MM.1S (cell line): ENCODE data around the gene GORASP1.

ENCODE experiments used
- DNase-seq: peaks from one replicate; pipeline ENCODE4 v3.0.0-alpha.2; 2015
- H2AFZ ChIP-seq: fragments of 300-600 bp; sonication (generic); 2 replicates; pipeline ENCODE4 v1.6.0; 2016; ENCODE audit warnings: antibody characterized with exemption, low read length
- H3F3A ChIP-seq: fragments of 300-600 bp; sonication (generic); 2 replicates; pipeline ENCODE4 v1.6.1; 2016; ENCODE audit warnings: mild to moderate bottlenecking, antibody characterized with exemption, low read length, moderate library complexity, mixed read lengths; ENCODE audit not compliant: insufficient read depth
- H3K27ac ChIP-seq: fragments of 300-600 bp; sonication (generic); 2 replicates; pipeline ENCODE4 v1.5.1; 2016; ENCODE audit warnings: mild to moderate bottlenecking, low read length
- H3K27me3 ChIP-seq: fragments of 300-600 bp; sonication (generic); replicated peaks from 2 replicates; pipeline ENCODE4 v1.6.0; 2016; ENCODE audit warnings: low read length; ENCODE audit not compliant: insufficient read depth
- H3K36me3 ChIP-seq: fragments of 300-600 bp; sonication (generic); replicated peaks from 2 replicates; pipeline ENCODE4 v1.6.1; 2016; ENCODE audit warnings: mild to moderate bottlenecking, low read length, mixed read lengths; ENCODE audit not compliant: insufficient read depth
- H3K4me1 ChIP-seq: fragments of 300-600 bp; sonication (generic); 2 replicates; pipeline ENCODE4 v1.6.1; 2016; ENCODE audit warnings: low read length, mixed read lengths
- H3K4me2 ChIP-seq: fragments of 300-600 bp; sonication (generic); 2 replicates; pipeline ENCODE4 v1.6.0; 2016; ENCODE audit warnings: low read depth, low read length
- H3K4me3 ChIP-seq: fragments of 300-600 bp; sonication (generic); 2 replicates; pipeline ENCODE4 v1.5.1; 2016; ENCODE audit warnings: low read length, mixed read lengths
- H3K79me2 ChIP-seq: fragments of 300-600 bp; sonication (generic); 2 replicates; pipeline ENCODE4 v1.6.1; 2016; ENCODE audit warnings: mixed run types, low read length, mixed read lengths
- H3K9ac ChIP-seq: fragments of 300-600 bp; sonication (generic); 2 replicates; pipeline ENCODE4 v1.6.1; 2016; ENCODE audit warnings: low read length, mixed read lengths
- H3K9me2 ChIP-seq: fragments of 300-600 bp; sonication (generic); replicated peaks from 2 replicates; pipeline ENCODE4 v1.6.1; 2016; ENCODE audit warnings: mild to moderate bottlenecking, low read length, mixed read lengths; ENCODE audit not compliant: insufficient read depth
- H3K9me3 ChIP-seq: fragments of 300-600 bp; sonication (generic); replicated peaks from 2 replicates; pipeline ENCODE4 v1.6.1; 2016; ENCODE audit warnings: mild to moderate bottlenecking, low read length, mixed read lengths; ENCODE audit not compliant: insufficient read depth
- H4K20me1 ChIP-seq: fragments of 300-600 bp; sonication (generic); 2 replicates; pipeline ENCODE4 v1.6.1; 2016; ENCODE audit warnings: mild to moderate bottlenecking, low read length, moderate library complexity, mixed read lengths; ENCODE audit not compliant: insufficient read depth
- CTCF ChIP-seq: fragments of 300-600 bp; sonication (generic); IDR thresholded peaks from 2 replicates; pipeline ENCODE4 v1.5.1; 2016; ENCODE audit warnings: antibody characterized with exemption, low read length, mixed read lengths
- EZH2 ChIP-seq: fragments of 300-600 bp; sonication (generic); optimal IDR thresholded peaks from 2 replicates; pipeline ENCODE3; 2017; ENCODE audit warnings: low read depth, mild to moderate bottlenecking, antibody characterized with exemption, low read length, mixed read lengths
- EZH2phosphoT487 ChIP-seq: fragments of 300-600 bp; sonication (generic); IDR thresholded peaks from 2 replicates; pipeline ENCODE4 v1.6.1; 2018; ENCODE audit warnings: antibody characterized with exemption, low read length

GORASP1 gene

DNA sequence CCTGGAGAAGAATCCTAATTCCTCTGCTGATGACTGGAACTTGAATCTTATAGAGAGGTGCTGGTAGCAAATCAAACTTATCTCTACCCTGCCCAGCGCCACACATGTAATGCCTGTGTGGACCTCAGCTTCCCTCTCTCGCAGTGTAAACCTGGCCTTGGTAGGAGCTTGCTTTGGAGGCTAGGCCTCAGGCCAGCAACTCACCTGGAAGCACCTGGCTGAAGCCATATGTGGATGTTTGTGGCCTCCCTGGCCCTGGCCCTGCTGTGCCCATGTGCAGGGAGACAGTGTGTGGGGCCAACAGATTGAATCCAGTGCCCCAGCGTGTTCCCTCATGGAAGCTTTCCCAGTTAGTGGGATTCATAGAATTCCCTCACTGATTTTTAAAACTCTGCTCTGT is 8.4 kb upstream of the GORASP1 start:
- no peak overlapping the region for H3K27ac ChIP-seq
- H3F3A ChIP-seq, result peaks cover 5% of the 10 kb centered on the region; the same call in 1 of the 2 replicates
- no peaks in the 10 kb centered on the region for H3K27me3 ChIP-seq
- no peak for DNase-seq
- H3K9me3 ChIP-seq, result no peaks in the 10 kb centered on the region
- H3K9ac ChIP-seq, result no peak overlapping the region
- no peak overlapping the region for H2AFZ ChIP-seq
- H3K4me1 ChIP-seq, result peaks cover 25% of the 10 kb centered on the region
- no peaks in the 10 kb centered on the region for H3K9me2 ChIP-seq
- H3K4me2 ChIP-seq, result no peak overlapping the region
- H4K20me1 ChIP-seq, result no peaks in the 10 kb centered on the region
- H3K4me3 ChIP-seq, result no peak overlapping the region
- H3K79me2 ChIP-seq, result no peaks in the 10 kb centered on the region
- no peaks in the 10 kb centered on the region for H3K36me3 ChIP-seq
- TF ChIP-seq CTCF (no peak), EZH2phosphoT487 (no peak), EZH2 (no peak)

DNA sequence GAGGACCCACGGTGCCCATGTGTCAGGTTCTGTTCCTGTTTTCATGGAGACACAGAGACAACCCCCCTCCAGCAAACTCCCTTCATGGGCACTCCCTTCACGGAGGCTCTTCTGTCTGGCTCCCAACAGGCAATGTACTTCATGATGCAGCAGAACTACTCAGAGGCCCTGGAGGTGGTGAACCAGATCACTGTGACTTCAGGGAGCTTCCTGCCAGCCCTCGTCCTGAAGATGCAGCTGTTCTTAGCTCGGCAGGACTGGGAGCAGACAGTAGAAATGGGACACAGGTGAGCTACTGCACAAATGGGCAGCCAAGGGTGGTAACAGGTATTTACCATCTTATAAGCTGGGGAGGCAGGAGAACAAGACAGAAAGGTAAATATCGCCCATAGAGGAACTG is 7.0 kb upstream of the GORASP1 start:
- H2AFZ ChIP-seq, result no peak overlapping the region
- H3K4me3 ChIP-seq, result no peak overlapping the region
- H3K36me3 ChIP-seq, result no peaks in the 10 kb centered on the region
- no peak overlapping the region for H3K27ac ChIP-seq
- H3F3A ChIP-seq, result peaks cover 5% of the 10 kb centered on the region; the same call in 1 of the 2 replicates
- no peaks in the 10 kb centered on the region for H3K9me2 ChIP-seq
- no peak for TF ChIP-seq EZH2
- TF ChIP-seq EZH2phosphoT487, result no peak
- TF ChIP-seq CTCF, result no peak
- no peak overlapping the region for H3K9ac ChIP-seq
- H4K20me1 ChIP-seq, result no peaks in the 10 kb centered on the region
- H3K4me1 ChIP-seq, result peaks cover 21% of the 10 kb centered on the region
- no peak overlapping the region for H3K4me2 ChIP-seq
- no peaks in the 10 kb centered on the region for H3K79me2 ChIP-seq
- H3K27me3 ChIP-seq, result no peaks in the 10 kb centered on the region
- DNase-seq, result no peak
- no peaks in the 10 kb centered on the region for H3K9me3 ChIP-seq

DNA sequence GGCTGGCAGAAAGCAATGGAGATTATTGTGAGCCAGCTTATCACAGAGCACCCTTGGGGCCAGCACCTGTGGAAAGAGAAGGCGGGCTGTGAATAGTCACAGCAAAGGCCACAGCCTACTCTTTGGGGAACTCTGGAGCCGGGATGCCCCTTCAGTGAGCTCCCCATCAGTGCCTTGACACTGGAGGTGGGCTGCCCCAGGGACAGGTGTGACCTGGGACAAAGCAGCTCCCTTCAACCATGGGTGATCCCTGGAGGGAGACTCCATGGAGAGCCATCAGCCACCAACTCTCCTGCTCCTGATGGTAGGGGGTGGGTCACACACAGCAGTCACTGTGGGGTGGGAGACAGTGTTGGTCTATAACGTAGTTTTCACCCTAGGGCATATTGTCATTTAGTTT is 5.9 kb upstream of the GORASP1 start:
- TF ChIP-seq EZH2 (no peak), CTCF (no peak)
- Histone ChIP-seq H3K27ac (no peak overlapping the region), H3K4me1 (peaks cover 21% of the 10 kb centered on the region), H3F3A (peaks cover 8% of the 10 kb centered on the region), H4K20me1 (no peaks in the 10 kb centered on the region), H3K27me3 (no peaks in the 10 kb centered on the region), H3K9me2 (no peaks in the 10 kb centered on the region), H3K4me3 (no peak overlapping the region), H3K9ac (no peak overlapping the region), H3K36me3 (no peaks in the 10 kb centered on the region), H2AFZ (no peak overlapping the region), H3K9me3 (no peaks in the 10 kb centered on the region), H3K4me2 (no peak overlapping the region), H3K79me2 (no peaks in the 10 kb centered on the region)
- no peak for DNase-seq
